Adrenal gland (tissue), 12 donors: ENCODE data around the gene ZFP62. TPM values are rescaled to one million over a fixed set of nuclear protein-coding genes. Genes with fewer than 3 reads are reported as not detected.

Source experiments
- DNase-seq, 7 donors: peaks; one replicate each; pipeline ENCODE4 v3.0.0-alpha.2; 2019 to 2020
- H3K27ac ChIP-seq, 5 donors: fragments of 200-600 bp; sonication (generic) in 4 of 5; 1 replicate in 3 of 5; 2 replicates in 2 of 5; pipeline versions ENCODE4 v1.5.1 to v1.8.0; 2016 to 2020; ENCODE audit warnings: mild to moderate bottlenecking in 1 of 5
- H3K27me3 ChIP-seq: fragments of 200-600 bp; 2 replicates; pipeline ENCODE4 v1.8.0; 2021
- H3K36me3 ChIP-seq, 2 donors: fragments of 200-600 bp; replicated peaks in 1 of 2; 1 replicate in 1 of 2; 2 replicates in 1 of 2; pipeline versions ENCODE4 v1.5.1 to v1.8.0; 2018 to 2022
- H3K4me1 ChIP-seq, 2 donors: fragments of 200-600 bp; replicated peaks in 1 of 2; 1 replicate in 1 of 2; 2 replicates in 1 of 2; pipeline versions ENCODE4 v1.5.1 to v1.8.0; 2018 to 2021
- H3K4me3 ChIP-seq, 4 donors: fragments of 200-600 bp; sonication (generic) in 3 of 4; one replicate each; pipeline ENCODE4 v1.5.1; 2016 to 2018
- H3K9me3 ChIP-seq, 3 donors: fragments of 200-600 bp; sonication (generic) in 1 of 3; replicated peaks in 1 of 3; 1 replicate in 2 of 3; 2 replicates in 1 of 3; pipeline versions ENCODE4 v1.5.1 to v1.8.0; 2016 to 2021
- CTCF ChIP-seq, 6 experiments: fragments of 450-650 bp in 4 of 6; fragments of 200-600 bp in 2 of 6; sonication (generic) in 1 of 6; IDR thresholded peaks; 1 replicate in 5 of 6; 2 replicates in 1 of 6; pipeline versions ENCODE4 v1.5.1 to v1.8.0; 2016 to 2021; ENCODE audit warnings: antibody characterized with exemption in 6 of 6, mild to moderate bottlenecking in 2 of 6, moderate library complexity in 1 of 6
- POLR2A ChIP-seq, 2 donors: fragments of 450-650 bp; IDR thresholded peaks; one replicate each; pipeline ENCODE4 v1.6.1; 2017; ENCODE audit warnings: antibody characterized with exemption in 2 of 2, mild to moderate bottlenecking in 2 of 2, moderate library complexity in 1 of 2
- WGBS, 4 donors: extraction: QIAGEN DNeasy Blood & Tissue Kit in 2 of 4; methylation state at CpG; one replicate each; pipeline versions ENCODE4 v1.1.5 to v1.1.7; 2013 to 2017; 5-methylcytosine and 5-hydroxymethylcytosine counted together
- intact Hi-C, 2 donors: fragments of 100-400 bp; cut with DNase I; formaldehyde crosslinking; loops; one replicate each; pipeline versions ENCODE4 v1.14.1 to v1.15.0; 2022 to 2023
- polyA plus RNA-seq, 3 donors: library from polyadenylated mRNA; stranded (reverse); fragments of 200-250 nt in 2 of 3; fragments of 350-450 nt in 1 of 3; fragmentation: Illumina TruSeq in 1 of 3; extraction: RNeasy Lipid Tissue Mini Kit (QIAGEN cat#74804) in 1 of 3; gene quantifications; one replicate each; pipeline ENCODE4 v1.2.3, GENCODE V29; 2013 to 2014
- total RNA-seq, 9 donors: library from RNA; depleted of rRNA in 4 of 9; stranded (reverse); fragments of >200 nt in 4 of 9; fragments of 120-200 nt in 1 of 9; fragmentation: NEBNext Ultra II Directional in 1 of 9; extraction: Animal tissue kit (Norgen Biotek cat#: 25700) in 1 of 9; gene quantifications; one replicate each; pipeline versions ENCODE4 v1.1.0 to v1.2.4, GENCODE V29; 2013 to 2023
- donor health status: healthy with polysubstance abuse.
- donor health status: Bipolar disorder and iron deficiency.
- donor health status: DM: yes; HTN: yes; CAD: no.
- donor health status: DM: no; HTN: no; CAD: no.
- donor health status: DM: no; HTN: no; CAD: no.
- donor health status: DM: yes; HTN: yes; CAD: no.

Gene ZFP62
- total and polyA plus RNA-seq, 12 donors, result 8.5 to 39.7 (median 16.5) TPM

- TF ChIP-seq POLR2A (IDR thresholded peaks at IDR 0.05) (no peak), CTCF (IDR thresholded peaks at IDR 0.05) (no peak)
- Histone ChIP-seq H3K9me3 (no peaks in the 10 kb centered on the region), H3K4me3 (peak overlapping the region in 1 of 4 donors; percentile 79), H3K27me3 (no peaks in the 10 kb centered on the region), H3K36me3 (peaks cover 0 to 35% of the 10 kb centered on the region in 2 donors), H3K27ac (peak overlapping the region in 1 of 5 donors; percentile 97), H3K4me1 (peaks cover 28 to 29% of the 10 kb centered on the region in 2 donors)
- 43 to 61% (median 49%) methylated on average over 1 to 2 of the region's 2 CpGs for WGBS, 4 donors
- intact Hi-C loops, result no loop called here
- no peak for DNase-seq
These were observed 28.4 kb downstream of the ZFP62 start for GRCh38 chr5:180832638-180833068.

- Histone ChIP-seq H3K9me3 (no peaks in the 10 kb centered on the region), H3K27ac (peak overlapping the region; percentile 91 to 98 (median 97)), H3K36me3 (peaks cover 0 to 24% of the 10 kb centered on the region in 2 donors), H3K4me1 (peaks cover 29 to 31% of the 10 kb centered on the region in 2 donors), H3K4me3 (peak overlapping the region; percentile 62 to 95 (median 75)), H3K27me3 (no peaks in the 10 kb centered on the region)
- intact Hi-C loops, result no loop called here
- peak; percentile 84 to 93 (median 88) for DNase-seq
- TF ChIP-seq POLR2A (IDR thresholded peaks at IDR 0.05) (peak; percentile 25 to 36), CTCF (IDR thresholded peaks at IDR 0.05) (peak in 4 of 6 experiments; percentile 9 to 37 (median 32))
- WGBS, 4 donors, result 2 to 5% (median 3%) methylated on average over 14 to 80 of the region's 80 CpGs
These were observed 29.7 kb downstream of the ZFP62 start for GRCh38 chr5:180831139-180832093.

GRCh38 chr5:180830253-180831138 is 30.6 kb downstream of the ZFP62 start:
- Histone ChIP-seq H3K27me3 (no peaks in the 10 kb centered on the region), H3K4me3 (peak overlapping the region; percentile 62 to 95 (median 75)), H3K9me3 (no peaks in the 10 kb centered on the region), H3K27ac (peak overlapping the region; percentile 91 to 98 (median 97)), H3K36me3 (peaks cover 0 to 17% of the 10 kb centered on the region in 2 donors), H3K4me1 (peaks cover 36 to 39% of the 10 kb centered on the region in 2 donors)
- WGBS, 4 donors, result 29 to 33% (median 32%) methylated on average over 26 to 35 of the region's 35 CpGs
- intact Hi-C loops, result no loop called here
- DNase-seq, result peak; percentile 71 to 88 (median 82)
- TF ChIP-seq POLR2A (IDR thresholded peaks at IDR 0.05) (peak; percentile 41 to 68), CTCF (IDR thresholded peaks at IDR 0.05) (no peak)
